HG03342 (cell line): ENCODE data around the gene IL4I1.
"Not testable (repeated sequence)": the region's sequence is repeated elsewhere in the genome, so short reads cannot be mapped to it uniquely, and the experiment has no call there.

Source experiments
- ATAC-seq: cut with Tn5 transposase; IDR thresholded peaks from one replicate; pipeline ENCODE4 v1.9.1; 2021; ENCODE audit warnings: mild to moderate bottlenecking, moderate library complexity; ENCODE audit not compliant: unreplicated experiment

The IL4I1 gene, protein sequence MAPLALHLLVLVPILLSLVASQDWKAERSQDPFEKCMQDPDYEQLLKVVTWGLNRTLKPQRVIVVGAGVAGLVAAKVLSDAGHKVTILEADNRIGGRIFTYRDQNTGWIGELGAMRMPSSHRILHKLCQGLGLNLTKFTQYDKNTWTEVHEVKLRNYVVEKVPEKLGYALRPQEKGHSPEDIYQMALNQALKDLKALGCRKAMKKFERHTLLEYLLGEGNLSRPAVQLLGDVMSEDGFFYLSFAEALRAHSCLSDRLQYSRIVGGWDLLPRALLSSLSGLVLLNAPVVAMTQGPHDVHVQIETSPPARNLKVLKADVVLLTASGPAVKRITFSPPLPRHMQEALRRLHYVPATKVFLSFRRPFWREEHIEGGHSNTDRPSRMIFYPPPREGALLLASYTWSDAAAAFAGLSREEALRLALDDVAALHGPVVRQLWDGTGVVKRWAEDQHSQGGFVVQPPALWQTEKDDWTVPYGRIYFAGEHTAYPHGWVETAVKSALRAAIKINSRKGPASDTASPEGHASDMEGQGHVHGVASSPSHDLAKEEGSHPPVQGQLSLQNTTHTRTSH

DNA sequence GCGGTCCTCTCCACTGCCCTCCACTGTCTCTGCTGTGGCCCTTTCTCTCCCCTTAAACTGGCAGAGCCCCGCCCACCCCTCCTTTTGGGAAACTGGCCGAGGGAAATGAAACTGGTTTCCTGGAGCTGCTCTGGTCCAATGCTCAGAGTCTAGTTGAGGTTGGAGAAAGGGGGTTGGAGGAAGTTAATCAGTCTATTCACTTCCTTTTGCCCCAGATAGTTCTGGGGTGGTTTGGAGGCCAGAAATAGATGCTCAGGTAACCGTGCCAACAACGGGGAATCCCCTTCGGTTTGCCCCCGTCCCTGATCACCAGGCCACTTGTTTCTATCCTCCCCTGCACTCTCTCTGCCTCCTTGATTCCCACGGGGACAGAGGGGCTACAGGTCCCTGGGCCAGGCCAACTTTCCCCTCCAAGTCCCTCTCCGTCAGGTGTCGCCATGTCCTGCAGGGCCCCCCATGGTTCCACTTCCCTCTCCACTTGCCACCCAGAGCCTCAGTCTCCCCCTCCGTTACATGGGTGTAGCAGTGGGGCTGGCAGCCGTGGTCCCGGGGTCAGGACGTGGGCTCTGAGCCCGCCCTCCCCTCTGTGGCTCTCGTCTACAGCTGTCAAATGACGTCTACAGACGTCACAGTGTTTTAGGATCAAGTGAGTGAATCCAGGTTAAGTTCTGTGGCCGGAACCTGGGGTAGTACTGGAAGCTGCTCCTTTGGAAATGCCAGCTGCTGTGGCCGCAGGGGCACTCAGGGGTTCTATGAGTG, at the start of gene IL4I1:
IL4I1 (minus strand) TSS at position 25 of the 759 bp plus-strand sequence. CDS start 727 bp downstream, outside the sequence.
- ATAC-seq, result peak; percentile 50

DNA sequence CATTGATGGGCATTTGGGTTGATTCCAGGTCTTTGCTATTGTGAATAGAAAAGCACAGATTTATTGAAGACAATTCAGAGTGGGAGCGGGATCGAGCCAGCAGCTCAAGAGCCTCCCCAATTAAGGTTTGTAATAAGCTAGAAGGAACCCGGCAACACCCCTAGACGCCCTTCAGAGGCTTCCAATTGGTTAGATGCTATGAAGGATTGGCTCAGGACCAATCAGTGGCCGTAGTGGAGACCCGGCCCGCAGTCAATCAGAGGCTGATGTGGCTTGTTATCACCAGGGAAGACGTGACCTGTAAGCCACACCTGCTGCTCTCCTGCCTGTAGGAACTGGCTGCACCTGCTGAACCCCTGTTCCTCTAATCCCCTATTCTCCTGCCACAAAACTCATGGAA, 49.7 kb upstream of the IL4I1 start:
- ATAC-seq, result no peak

DNA sequence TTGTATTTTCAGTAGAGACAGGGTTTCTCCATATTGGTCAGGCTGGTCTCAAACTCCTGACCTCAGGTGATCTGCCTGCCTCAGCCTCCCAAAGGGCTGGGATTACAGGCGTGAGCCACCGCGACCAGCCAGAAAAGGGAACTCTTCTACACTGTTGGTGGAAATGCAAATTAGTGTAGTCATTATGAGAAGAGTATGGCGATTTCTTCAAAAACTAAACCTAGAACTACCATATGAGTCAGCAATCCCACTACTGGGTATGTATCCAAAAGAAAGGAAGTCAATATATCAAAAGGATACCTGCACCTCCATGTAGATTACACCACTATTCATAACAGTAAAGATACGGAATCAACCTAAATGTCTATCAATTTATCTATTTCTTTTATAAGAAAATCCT, 47.9 kb upstream of the IL4I1 start:
- not testable (repeated sequence) for ATAC-seq

DNA sequence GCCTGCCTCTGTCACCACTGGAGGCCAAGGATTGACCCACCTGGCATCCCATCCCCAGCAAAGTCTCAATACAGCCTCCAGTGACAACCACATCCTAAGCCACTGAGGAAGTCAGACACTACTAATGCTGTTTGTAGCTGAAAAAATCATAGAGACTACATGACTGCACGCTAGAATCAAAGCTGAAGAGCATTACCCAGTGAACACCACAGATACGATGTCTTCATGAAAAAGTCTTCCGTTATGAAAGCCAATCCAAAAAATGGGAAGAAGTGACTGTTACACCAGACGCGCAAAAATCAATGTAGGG, 43.8 kb upstream of the IL4I1 start:
- ATAC-seq, result no peak

DNA sequence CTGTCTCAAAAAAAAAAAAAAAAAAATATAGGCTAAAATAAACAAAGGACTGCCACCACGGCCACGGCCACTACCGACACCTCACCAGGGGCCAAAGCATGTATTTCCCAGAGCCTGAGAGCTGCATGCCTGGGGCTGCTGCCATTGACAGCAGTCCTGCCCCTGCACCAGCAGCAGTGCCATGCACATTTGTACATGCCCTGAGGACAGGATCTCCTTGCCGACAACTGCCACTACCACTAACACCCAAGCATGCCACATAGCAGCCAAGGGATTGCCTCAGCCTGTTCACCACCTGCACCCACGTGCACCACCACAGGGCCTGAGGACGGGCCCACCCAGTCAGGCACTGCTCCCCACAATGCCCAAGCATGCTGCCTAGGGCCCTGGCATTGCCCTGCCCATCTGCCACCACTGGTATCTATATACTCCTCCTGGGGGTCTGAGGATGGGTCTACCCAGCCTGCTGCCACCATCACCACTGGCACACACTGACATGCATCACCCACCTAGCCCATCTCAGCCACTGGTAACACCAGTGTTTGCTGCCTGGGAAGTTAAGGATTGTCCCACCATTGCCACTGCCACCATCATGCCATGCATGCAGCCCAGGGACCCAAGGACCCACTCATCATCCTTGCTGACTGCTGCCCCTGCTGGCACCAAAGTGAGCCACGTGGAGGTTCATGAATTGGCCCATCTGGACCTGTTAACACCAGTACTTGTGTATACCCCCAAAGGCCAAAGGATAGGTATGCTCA, 43.2 kb upstream of the IL4I1 start:
- ATAC-seq, result no peak

DNA sequence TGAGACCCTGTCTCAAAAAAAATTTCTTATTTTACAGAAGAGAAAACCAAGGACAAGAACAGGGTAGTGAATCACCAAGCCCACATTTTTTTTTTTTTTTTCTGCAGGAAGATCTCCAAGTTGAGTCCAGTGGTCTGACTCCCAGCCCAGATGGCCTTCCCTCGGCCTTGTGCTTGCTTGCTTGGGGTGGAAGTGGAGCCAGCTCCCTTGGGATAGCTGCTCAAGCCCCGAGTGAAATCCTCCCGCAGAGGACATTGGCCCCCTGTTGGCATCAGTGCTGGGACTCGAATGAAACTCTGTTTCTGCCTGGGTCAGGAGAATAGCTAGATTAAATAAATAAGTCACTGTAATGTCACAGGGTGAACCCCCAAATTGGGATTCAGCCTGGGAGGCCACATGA, 42.0 kb upstream of the IL4I1 start:
- ATAC-seq, result no peak

DNA sequence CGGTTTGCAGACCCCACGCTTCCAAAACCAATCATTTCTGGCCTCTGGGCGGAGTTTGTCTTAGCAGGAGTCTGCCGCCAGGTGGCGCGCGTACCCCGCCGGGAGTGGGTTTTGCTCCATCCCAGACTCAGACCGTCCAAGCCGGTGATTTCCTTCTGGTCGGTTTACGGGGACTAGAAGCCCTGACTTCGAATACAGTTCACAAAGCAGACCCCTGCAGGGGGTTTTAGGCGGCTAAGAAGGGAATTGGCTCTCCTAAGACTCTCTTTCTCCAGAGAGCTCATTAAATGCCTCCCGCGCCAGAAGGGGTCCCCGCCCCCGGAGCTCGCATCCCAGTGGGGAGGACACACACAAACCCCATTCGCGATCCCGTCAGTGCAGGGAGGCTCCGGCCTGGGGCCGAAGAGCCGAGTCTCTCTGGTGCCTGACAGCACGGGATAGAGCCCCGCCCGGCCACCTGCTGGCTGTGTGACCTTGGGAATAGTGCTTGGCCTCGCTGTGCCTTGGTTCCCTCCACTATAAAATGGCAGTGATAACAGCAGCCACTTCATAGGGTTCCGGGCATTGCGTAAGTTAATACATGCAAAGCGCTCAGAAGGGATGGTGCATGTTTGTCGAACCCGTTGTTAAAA, 41.2 kb upstream of the IL4I1 start:
- ATAC-seq, result peak; percentile 47

DNA sequence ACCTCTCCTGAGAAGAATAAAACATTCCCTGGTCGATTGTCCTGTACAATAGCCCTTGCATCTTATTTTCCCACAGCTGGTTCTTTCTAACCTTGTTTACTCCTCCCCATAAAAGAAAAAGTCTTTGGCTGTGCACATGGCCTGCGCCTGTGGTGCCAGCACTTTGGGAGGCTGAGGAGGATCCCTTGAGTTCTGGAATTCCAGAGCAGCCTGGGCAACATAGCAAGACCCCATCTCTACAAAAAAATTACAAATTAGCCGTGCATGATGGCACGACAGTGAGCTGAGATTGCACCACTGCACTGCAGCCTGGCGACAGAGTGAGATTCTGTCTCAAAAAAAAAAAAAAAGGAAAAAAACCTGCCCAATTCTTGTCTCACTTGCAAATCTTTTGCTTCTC, 39.9 kb upstream of the IL4I1 start:
- ATAC-seq, result no peak

DNA sequence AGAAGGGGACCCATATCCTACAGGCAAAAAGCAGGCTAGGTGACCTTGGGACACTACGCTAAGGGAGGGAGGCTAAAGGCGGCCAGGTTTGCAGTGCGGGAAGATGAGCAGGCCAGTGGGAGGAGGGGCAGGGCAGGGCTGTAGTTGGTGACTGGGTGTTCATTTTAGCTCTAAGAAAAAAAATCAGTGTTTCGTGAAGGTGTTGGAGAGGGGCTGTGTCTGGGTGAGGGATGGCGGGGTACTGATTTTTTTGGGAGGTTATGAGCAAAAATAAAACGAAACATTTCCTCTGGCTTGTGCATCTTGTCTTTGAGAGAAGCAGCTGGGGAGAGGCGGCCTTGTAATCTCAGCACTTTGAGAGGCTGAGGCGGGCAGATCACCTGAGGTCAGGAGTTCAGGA, 37.0 kb upstream of the IL4I1 start:
- no peak for ATAC-seq

DNA sequence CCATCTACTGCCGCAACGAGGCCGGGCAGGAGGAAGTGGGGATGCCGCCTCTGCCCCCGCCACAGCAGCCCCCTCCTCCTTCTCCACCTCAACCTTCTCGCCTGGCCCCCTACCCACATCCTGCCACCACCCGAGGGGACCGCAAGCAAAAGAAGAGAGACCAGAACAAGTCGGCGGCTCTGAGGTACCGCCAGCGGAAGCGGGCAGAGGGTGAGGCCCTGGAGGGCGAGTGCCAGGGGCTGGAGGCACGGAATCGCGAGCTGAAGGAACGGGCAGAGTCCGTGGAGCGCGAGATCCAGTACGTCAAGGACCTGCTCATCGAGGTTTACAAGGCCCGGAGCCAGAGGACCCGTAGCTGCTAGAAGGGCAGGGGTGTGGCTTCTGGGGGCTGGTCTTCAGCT, 36.0 kb upstream of the IL4I1 start:
- no peak for ATAC-seq

DNA sequence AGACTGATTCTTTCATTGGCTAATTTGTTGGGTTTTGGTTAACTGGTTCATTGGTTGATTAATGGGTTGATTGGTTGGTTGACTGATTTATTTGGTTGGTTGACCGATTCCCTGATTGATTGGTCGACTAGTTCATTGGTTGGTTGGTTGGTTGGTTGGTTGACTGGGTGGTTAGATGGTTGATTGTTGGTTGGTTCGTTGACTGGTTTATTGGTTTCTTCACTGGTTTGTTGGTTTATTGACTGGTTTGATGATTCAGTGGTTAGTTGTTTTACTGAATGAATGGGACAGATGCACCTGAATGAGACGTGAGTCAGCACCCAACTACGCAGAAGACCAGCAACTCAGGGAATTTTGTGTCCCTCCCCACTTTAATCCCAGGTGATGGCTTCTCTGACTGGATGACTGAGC, 35.4 kb upstream of the IL4I1 start:
- no peak for ATAC-seq

DNA sequence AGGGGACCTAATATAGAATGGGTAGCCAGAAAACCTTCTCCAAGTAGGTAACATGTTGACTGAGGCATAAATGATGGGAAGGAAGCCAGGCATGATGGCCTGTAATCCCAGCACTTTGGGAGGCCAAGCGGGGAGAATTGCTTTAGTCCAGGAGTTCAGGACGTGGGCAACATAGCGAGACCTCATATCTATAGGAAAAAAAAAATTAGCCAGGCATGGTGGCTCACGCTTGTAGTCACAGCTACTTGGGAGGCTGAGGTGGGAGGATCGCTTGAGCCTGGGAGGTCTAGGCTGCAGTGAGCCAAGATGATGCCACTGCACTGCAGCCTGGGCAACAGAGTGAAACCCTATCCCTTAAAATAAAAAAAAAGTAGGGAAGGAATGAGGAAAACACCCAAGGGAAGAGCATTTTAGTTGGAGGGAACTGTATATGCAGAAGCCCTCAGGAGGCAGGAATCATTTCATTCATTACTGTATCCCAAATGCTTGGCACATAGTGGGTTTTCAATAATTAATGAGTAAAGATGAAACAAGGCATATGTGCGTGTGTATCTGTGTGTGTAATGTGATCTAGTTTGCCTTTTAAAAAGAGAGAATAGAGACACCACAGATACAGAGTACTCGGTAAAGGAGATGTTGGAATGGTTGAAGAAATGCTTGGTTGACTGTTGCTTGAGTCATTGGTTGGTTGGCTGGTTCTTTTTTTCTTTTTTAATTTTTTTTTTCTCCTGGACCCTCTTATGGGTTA, 34.8 kb upstream of the IL4I1 start:
- ATAC-seq, result no peak

DNA sequence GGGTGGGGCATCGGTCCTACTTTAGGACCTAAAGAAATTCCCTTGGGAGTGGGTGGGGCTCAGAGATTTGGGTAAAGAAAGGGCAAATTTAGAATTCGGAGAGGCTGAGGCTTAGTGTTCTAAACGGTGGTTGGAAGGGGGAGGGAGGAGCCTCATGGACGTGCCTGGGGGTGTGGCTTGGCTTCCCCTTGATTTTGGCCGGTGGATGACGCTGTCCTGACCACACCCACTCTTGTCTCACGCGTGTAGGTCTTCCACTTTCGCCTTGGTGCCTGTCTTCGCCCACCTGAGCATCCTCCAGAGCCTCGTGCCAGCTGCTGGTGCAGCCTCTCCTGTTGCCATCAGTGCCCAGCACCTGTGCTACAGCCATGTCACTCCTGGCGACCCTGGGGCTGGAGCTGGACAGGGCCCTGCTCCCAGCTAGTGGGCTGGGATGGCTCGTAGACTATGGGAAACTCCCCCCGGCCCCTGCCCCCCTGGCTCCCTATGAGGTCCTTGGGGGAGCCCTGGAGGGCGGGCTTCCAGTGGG, 33.9 kb upstream of the IL4I1 start:
- no peak for ATAC-seq

DNA sequence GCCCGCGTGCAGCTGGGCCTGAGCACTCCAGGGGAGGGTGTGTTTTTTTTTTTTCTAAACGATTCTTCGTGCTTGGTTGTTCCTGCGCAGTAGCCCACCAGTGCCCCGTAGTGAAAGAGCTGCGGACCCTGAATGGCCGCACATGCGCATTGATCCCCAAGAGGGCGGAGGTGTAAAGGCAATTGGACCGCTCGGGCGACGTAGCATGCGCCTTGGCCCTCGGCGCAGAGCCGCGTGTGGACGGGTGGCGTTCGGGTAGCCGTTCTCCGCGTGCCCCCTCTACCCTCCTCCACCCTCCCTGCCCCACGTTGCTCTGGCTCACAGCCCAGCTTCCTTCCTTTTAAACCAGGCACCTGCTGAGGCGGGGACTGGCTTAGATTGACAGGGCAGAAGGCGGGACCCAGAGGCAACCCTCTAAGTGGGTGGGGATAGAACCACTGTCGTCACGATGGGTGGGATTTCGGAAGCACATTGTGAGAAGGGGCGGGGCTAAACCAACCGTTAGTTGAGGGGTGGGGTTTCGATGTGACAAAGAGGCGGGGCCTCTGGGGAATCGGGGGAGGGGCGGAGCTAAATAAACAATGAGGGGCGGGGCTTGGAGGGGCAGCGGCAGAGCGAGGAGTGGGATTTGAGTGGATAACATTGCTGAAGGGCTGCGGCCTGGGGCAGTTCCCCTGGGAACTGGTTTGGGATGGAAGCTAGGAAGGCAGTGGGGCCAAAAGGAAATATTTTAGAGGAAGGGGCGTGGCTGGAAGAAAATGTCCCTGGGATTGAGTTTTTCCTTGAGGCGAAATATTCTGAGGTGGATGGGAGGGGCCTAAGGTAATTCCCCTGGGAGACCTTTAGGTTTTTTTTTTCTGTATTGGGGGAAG, 33.2 kb upstream of the IL4I1 start:
- ATAC-seq, result peak; percentile 65

DNA sequence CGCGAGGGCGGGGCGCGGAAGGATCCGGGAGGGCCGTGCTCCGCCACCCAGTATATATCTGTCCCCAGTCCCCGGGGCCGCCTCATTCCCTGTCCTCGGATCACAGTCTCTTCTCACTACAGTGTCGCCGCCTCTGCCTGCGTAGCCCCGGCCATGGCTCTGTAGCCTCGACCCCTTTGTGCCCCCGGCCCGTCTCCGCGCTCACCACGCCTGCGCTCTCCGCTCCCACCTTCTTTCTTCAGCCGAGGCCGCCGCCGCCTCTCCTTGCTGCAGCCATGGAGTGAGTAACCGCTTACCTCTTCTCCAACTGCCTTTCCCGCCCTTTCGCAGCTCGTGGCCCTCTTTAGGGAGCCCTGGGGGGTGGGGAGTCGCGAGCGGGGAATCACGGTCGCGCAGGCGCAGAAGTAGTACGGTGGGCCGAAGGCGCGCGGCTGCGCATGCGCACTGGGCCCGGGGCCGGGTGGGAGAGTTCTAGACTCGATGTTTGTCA, 32.5 kb upstream of the IL4I1 start, which contains the start of the genes ATF5 and NUP62:
ATF5 (plus strand) TSS at position 85 of the 490 bp plus-strand sequence. CDS start 1,646 bp downstream, outside the sequence.
NUP62 (minus strand) TSS at position 384 of the 490 bp plus-strand sequence. CDS start 19,697 bp downstream, outside the sequence.
- peak; percentile 52 for ATAC-seq

DNA sequence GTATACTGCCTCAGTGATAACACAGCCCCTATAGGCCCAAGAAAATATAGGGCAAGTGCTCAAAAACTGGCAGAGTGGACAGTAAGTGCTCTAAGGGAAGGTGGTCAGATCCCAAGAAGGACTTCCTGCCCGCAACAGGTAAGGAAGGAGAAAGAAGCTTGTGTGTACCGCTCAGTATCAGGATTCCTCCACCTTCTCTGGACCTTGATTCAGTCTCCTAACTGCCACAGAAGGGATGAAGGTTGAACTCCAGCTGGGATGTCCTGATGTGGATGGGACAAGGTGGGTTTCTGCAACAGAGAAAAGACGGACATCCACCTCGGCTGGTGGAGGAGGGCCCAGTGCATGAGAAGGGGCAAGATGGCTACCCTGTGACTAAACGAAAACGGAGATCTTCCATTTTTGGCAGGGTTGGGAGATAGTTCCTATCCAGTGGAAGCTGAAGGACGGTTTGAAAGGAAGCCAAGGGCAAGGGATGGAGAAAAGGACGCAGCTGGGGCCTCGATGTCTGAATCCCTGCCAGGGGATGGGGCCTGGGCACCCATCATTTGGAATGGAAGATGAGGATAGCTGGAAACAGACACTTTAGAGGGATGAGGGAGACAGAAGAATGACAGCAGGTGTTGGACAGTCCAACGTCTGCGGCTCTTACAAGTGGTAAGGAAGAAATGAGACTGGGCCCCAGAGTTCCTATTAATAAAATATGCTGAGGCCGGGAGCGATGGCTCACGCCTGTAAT, 31.0 kb upstream of the IL4I1 start:
- no peak for ATAC-seq

DNA sequence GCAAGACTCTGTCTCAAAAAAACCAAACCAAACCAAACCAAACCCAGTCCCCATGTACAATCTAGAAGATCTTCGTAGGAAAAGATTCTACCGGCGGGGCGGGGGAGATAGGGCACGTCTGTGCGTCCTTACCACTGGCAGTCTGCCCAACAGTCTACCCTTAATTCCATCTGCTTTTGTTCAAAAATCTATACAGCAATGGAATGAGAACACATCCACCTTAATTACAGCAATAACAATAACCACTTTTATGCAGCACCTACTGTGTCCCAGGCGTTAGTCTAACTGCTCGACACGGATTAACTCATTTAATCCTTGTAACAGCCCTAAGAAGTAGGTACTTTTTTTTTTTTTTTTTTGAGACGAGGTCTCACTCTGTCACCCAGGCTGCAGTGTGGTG, 29.8 kb upstream of the IL4I1 start:
- no peak for ATAC-seq

DNA sequence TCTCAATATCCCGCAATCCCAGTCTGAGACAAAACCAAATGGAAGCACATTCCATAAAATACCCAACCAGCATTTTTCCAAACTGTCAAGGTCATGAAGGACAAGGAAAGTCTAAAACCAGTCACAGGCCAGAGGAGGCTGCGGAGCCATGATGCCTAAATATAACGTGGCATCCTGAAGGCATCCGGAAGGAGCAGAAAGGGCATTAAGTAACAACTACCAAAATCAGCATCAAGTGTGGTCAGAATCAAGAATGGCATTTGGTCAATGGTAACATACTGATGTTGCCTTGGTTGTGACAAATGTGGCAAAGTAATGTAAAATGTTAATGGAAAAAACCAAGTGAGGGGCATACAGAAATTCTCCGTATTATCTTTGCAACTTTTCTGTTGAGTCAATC, 28.8 kb upstream of the IL4I1 start:
- ATAC-seq, result no peak
